HG03432 (cell line): Measurements from ENCODE around the gene SRRD.

ENCODE experiments used
- ATAC-seq: cut with Tn5 transposase; IDR thresholded peaks from one replicate; pipeline ENCODE4 v1.9.1; 2021; ENCODE audit warnings: mild to moderate bottlenecking, moderate library complexity; ENCODE audit not compliant: unreplicated experiment

Gene SRRD

DNA sequence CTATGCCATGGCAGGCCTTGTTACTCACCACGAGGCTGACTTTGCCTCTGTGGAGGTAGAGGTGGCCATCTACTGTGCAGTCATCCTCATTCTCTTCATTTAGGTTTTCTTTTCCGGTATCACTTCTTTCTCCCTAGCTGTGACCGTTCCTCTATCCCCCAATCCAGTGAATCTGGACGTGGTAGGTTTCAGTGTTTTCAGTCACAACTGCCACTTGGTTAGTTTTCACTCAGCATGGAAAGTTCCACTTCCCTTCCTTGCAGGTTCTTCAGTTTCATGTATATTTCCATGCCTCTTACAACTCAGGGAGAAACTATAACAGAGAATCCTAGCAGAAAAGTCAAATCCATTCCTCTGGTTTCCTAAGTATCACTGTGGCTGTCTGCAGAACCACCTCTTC lies 2.0 kb upstream of the SRRD start:
- no peak for ATAC-seq

DNA sequence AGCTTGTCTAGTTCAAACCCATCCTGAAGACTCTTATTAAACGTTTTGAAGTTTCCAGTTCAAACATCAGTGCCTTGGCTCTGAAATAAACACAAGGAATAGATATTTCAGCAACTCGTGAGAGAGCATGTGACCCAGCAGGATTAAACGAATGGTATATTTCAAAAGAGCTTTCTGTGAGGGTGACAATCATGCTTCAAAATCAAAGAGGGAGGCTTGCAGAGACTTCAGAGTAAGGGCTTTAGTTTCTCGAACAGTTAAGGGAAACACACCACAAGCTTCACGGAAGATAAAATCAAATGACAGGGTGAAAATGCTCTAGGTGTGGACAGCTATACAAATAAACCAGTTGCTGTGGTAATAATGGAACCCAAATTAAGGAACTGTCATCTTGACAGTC lies 1.5 kb upstream of the SRRD start:
- no peak for ATAC-seq

DNA sequence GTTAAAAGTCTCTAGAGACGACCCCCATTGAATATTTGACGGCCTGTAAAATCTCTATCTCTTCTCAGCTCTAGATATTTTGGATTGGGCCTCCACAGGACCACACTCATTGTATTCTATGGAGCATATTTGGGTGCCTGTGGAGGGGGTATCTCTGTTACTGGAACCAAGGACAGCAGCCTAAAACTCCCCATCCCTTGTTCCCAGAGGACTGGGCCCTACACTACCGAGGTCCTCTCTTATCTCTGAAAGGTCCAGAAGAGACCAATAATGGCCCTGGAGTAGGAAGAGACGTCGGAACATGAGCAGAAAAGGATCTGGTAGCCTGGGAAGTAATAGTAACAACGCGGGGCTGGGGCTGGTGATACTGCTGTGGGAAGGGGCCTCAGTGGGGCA lies 636 bp upstream of the SRRD start:
- ATAC-seq: no peak

DNA sequence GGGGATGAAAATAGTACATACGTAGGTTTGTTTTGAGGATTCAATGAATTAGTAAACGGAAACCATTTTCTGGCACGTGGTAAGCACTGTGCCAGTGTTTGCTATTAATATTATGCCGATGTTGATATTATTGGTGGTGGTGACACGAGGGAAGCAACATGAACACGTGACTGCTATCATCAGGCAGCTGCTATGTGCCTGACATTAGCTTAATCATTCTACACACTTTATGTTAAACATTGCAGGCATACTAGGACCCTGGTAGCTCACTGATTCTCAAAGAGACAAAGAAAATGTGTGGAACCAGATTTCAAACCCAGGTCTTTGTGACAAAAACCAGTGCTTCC lies 656 bp downstream of the SRRD start:
- ATAC-seq: no peak

DNA sequence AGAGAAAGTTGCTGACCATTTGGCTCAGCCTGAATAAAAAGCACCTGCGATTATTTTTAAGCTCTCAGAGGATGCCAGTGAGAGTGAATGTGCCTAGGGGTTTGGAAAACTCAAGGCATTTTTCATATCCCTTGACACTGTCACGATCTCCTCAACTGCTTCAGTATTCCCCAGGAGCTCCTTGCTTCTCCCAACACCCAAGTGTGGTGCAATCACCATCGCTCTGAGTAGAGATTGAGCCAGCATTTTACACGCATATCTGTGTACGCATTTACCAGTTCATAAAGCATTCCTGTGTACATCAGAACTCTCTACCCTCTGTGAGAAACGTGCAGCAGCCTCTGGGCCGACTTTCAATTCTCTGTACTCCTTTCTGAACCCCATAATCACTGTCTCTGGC lies 1.3 kb downstream of the SRRD start:
- no peak for ATAC-seq

DNA sequence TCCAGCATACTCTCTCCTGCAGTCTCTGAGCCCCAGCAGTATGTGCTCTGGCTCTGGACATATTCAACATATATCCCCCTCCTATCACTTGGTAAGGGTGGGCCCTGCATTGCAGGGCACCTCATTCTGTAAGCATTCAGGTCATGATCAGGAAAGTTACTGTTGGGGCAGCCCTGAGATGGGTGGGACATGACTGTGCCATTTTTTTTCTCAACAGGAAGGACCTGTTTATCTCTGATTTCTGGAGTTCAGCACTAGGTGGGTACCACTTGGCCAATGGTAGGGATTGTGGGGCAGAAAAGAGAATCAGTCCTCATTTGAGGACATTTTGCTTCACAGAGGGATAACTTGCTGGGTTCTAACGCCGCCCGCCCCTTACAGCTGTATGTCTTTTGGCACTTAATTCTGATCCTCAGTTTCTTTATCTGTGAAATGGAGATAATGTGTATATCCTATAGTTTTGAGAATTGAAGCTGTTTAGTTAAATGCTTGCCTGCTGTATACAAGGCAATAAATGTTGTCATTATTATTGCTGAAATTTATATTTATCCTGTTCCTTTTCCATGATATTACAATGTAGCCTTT lies 2.2 kb downstream of the SRRD start:
- no peak for ATAC-seq

DNA sequence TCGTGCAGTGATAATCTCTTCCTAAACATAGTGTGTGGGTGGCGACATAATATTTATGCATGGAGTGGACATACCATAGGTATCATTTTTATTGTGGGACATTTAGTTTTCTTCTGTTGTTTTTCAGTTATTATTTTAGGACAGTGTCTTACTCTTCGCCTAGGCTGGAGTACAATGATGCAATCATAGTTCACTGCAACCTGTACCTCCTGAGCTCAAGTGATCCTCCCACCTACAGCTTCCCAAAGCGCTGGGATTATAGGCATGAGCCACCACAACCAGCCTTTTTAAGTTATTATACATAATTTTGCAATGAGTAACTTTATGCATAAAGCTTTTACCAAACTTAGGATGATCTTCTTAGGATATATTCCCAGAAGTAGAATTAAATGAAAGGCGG lies 2.7 kb downstream of the SRRD start:
- no peak for ATAC-seq

DNA sequence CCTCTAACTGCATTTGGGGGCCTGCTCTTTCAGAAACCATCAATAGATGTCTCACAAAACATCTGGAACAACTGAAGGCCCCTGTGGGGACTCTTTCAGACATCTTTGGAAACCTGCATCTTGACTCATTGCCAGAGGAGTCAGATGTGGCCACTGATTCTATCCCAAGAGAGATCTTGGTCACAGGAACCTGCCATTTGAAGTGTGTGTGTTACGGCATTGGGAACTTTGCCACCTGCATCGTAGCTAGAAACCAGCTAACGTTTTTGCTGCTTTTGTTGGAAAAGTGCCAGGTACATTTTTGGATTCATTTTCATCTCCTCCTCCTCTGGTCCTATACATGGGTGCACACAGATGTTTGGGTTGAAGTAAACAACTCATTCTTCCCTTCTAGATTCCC lies 4.3 kb downstream of the SRRD start:
- no peak for ATAC-seq

DNA sequence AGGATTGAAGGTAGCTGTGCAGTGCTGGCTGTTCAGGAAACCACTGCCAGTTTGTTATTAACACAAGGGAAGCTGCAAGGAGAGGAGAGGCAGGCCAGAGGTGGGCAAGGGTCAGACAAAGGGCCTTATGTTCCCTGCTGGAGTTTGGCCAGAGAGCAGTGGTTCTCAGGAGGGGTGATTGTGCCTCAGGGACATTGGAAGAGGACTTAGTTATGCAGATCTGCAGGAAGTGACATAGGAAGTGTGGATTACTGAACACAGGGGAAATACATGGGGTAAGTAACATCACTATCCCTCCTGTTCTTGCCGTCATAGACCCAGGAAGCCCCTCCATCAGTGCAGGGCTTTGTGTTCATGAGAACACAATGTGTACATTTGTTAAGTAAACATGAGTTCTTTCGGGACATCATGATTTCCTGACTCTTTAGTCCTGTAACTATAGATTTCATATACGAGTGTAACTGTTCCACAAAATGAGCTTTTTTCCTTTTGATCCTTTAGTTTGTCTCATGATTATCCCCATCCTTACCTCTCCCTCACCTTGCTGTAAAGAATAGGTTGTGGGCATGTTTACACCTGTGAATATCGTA lies 5.9 kb downstream of the SRRD start:
- ATAC-seq: no peak

DNA sequence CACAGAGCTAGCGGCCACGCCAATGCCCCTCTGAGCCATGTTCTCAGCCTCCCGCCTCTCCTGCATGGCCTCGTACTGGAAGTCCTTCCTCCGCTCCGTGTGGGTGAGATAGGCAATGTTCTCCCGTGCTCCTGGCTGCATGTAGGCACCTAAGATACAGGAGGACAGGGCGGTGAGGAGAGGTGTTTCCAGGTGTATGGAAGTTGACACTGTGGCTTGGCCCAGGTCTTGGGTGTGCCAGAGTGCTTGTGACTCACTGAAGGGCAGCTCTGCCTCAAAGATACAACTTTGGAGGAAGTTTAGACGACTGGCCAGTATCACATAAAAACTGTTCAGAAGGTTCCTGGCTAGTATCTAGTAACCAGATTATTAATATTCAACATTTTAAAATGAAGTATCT lies 8.5 kb downstream of the SRRD start:
- no peak for ATAC-seq

DNA sequence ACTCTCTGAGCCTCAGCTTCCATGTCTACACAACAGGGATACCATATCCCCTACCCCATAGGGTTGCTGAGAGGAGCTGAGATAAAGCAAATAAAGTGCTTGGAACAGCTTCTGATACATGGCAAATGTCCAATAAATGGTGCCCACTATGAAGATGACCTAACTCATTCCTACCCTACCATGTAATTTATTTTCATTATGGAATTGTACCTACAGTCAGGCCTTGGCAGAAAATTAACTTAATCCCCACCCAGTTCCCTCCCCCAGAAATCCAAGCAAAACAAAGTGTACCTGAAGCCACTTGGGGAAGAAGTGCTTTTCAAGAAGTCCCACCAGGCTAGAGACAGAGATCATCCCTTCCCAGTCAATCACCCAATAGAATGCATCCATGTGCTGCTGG lies 10.8 kb downstream of the SRRD start:
- no peak for ATAC-seq

DNA sequence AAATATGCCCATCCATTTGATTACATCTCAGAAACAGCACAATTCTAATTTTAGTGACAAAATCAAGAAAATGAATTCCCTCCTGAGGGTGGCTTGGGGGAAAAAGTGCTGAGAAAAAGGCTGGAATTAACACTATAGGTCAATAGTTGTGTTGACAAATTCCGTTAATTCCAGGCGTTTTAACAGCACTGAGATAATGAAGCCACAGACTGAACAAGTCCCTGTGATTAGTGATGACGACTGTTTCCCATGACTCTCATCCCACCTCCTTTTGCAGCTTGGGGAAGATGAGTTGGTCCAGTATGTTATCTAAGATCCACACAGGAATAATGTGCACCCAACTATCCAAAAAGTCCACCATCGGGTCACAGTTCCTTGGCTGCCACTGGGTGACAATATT lies 12.8 kb downstream of the SRRD start:
- no peak for ATAC-seq

DNA sequence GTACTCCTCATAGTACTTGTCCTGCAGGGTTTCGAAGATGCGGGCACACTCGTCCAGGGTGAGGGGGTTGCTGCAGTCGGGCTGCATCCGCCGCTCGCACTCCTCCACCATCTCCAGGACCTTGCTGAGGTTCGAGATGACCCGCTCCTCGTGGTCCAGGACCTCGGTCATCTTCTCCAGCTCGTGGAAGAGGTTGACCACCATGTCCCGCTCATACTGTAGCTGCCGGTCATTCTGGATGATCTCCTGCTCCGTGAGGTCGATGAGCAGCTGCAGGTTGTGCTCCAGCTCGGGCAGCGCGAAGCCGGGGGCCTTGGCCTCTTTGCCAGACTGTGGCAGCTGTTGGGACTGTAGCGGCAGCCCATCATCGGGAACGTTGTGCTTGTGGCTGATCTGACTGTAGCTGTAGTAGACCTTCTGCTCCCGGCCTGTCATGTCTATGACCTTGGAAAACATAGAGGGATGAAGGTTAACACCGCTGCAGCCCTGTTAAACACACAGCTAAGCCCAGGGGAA lies 15.6 kb downstream of the SRRD start:
- ATAC-seq: no peak

DNA sequence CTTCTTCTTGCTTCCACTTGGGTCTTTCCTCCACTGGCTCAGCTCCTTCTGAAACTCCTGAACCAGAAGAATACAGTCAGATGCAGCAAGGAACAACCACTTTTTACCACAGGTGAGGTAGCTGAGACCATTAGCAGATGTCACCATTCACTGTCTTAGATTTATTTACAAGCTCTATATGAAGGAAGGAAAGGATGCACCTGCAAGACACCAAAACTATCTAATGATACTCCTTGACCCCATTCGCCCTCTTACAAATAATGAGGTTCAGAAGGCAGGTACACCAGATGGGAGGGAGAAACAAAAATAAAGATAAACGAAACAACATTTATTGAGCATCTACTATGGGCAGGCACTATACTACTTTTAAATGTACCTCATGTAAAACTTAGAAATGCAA lies 18.3 kb downstream of the SRRD start:
- no peak for ATAC-seq

DNA sequence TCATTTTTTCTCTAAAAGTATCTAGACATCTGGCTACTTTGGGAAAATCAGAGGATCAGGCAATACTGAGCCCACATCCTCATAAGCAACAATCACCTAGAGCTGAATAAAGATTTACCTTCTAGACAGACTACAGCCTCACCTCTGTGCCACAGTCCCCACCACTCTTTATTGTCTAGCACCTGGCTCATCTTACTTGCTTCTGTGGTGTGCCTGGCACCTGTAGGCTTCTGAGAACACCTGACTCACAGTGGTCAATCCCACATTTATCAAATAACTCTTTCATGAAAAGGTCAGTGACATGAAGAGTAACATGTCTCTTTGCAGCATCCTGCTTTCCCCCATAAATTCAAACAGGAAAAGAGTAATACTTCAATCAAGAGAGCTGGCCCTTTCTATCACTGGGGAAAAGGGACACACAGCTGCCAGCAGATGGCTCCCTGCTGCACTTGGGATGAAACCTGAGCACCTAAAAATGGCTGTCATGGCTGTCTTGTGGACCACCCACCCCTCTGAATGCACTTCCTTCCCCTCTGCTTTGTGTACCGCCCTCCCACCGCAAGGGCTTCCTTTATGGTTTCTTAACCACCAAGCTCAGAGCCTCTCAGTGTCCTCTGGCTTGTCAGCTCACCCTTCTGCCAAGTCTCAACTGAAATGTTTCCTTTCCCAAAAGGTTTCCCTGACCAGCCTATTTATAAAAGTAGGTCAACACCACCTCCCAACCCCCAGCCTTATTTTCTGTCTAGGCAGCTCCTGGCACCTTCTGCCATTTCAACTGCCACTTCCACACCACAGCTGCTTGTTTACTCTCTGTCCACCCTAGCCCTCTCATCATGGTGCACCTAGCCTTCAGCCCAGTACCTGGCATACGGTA lies 19.2 kb downstream of the SRRD start:
- no peak for ATAC-seq

DNA sequence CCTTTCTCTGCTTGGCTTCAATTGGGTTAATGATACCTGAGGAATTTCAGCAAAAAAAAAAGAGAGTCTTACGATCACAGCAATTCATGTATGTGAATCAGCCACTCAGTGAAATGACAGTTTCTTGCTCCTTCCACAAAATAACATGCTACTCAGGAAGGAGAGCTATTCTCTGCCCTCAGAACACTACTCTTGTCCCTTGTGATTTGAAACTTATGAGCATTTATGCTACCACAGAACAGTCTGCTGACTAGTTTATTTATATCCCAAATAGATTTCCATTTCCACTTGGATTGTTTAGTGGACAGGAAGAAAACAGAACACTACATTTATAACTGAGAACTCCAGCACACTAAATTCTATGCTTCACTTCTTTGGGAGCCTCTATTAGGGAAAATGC lies 20.1 kb downstream of the SRRD start:
- no peak for ATAC-seq

DNA sequence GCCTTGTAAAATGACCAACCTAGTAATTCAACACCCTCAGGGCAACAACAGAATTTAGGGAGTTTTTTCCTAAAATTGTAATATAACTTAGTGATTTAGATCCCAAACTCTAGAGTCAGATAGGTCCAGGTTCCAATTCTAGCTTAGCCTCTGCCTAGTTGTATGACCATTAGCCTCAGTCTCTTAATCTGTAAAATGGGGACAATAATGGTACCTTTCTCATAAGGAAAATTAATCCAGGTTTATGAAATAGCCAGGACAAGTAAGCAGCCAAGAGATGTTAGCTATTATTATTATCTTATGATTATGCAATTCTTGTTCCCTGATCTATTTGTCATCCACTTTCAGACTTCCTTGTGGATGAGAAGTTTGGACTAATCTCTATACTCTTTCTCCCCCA lies 24.5 kb downstream of the SRRD start:
- no peak for ATAC-seq

DNA sequence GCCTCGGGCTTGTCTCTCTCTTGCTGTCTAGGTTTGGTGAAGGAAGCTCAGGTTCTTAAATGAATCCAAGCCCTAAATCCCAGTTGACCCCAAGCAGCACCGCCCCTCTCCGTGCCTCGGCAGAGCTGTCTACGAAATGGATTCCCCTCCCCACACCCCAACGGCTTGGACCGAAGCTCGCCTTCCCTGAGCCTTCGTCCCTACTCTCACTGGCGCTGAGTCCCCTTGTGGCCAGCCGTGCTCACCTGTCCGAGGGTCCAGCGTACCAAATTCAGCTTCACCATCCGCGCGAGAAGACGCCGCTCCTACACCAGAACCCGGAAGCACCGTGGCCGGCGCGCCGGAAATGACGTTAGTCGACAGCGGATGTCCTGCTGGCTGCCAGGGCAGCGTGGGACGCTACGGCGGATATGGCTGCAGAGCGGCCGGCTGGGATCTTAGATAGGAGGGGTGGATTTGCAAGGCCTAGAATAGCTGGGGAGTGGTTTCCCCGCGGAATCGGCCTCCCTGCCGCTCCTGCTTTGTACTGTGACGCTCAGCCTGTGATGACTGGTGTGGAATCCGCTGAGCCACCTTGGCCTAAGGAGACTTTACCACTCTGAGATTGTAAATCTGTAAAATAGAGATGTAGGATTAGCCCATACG lies 28.6 kb downstream of the SRRD start, which contains the start of gene TFIP11:
TFIP11 (minus strand) TSS at position 325 of the 645 bp plus-strand sequence. CDS start 2,201 bp downstream, outside the sequence.
- peak; percentile 96 for ATAC-seq

DNA sequence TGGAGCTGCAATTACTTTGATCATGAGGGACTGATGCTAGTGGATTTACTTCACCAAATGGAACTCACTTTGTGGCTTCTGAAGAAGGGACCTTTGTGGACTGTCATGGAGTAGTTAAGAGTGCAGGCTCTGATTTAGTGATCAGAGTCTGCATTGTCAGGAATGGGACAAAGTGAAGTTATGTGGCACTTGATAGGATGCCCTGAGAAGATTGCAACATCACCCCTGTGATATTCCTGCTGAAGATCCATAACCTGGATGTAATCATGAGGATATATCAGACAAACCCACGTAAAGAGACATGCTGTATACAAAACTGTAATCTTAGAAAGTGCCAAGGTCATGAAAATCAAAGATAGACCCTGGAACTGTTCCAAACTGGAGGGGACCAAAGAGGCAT lies 30.2 kb downstream of the SRRD start:
- ATAC-seq: no peak

DNA sequence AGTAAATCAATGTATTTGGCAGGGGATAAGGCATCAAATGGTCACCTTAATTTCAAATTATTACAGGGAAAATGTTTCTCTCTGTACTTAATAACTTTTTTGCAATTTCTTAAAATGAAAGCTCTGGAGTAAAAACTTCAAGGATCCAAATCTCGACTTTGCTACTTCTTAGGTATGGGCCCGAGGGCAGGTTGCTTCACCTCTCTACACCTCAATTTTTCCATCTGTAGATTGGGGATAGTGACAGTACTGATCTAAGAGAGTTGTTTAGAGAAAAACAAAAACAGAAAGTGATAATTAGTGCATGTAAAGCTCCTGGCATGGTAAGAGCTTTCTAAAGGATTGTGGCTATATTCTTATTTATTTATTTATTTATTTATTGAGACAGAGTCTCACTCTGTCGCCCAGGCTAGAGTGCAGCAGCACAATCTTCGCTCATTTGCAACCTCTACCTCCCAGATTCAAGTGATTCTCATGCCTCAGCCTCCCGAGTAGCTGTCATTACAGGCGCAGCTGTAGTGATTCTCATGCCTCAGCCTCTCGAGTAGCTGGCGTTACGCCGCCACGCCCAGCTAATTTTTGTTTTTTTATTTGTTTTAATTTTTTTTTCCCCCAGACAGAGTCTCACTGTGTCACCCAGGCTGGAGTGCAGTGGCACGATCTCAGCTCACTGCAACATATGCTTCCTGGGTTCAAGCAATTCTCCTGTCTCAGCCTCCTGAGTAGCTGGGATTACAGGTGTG lies 30.9 kb downstream of the SRRD start:
- ATAC-seq: no peak

DNA sequence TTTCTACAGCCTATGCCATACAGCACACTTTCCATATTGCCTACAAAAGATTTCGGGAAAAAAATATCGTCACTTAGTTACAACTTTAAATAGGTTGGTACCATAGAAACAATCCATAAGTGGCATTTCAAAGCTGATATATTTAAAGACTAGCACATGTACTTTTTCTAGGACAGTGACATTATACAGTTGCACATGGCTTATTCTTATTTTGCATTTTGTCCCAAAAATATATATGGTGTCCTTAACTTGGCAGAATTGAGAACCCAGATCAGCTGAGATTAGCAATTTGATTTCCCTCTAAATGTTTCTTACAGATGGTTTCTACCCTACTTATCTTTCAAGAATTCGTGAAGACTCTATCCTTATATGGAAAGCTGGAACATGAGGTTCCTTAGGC lies 32.3 kb downstream of the SRRD start:
- no peak for ATAC-seq
